Fibroblast of the aortic adventitia (primary cell): ENCODE results near the gene WSCD2. TPM values are rescaled to one million over a fixed set of nuclear protein-coding genes. Genes with fewer than 3 reads are reported as not detected.

Source experiments
- DNase-seq: peaks from one replicate; pipeline ENCODE4 v3.0.0-alpha.2; 2010; ENCODE audit warnings: low read depth
- H3K4me3 ChIP-seq: 2 replicates; pipeline ENCODE4 v1.5.1; 2011; ENCODE audit warnings: low read depth, mild to moderate bottlenecking, control low read depth, low read length, moderate library complexity
- CTCF ChIP-seq: IDR thresholded peaks from 2 replicates; pipeline ENCODE4 v1.5.1; 2011; ENCODE audit warnings: mild to moderate bottlenecking, low read length, control low read depth, inconsistent platforms; ENCODE audit not compliant: insufficient read depth
- total RNA-seq: library from RNA; depleted of rRNA; stranded (reverse); fragments of >200 nt; gene quantifications from 2 replicates; pipeline ENCODE4 v1.2.3, GENCODE V29; 2012; ENCODE audit warnings: low replicate concordance

The WSCD2 gene
- total RNA-seq, 1 donor: not detected

- no peak for DNase-seq
- no peak for TF ChIP-seq CTCF
- no peak overlapping the region for H3K4me3 ChIP-seq
Observed at GRCh38 chr12:108228746-108229145, 99.7 kb downstream of the WSCD2 start.

GRCh38 chr12:108231109-108231905 is 102.2 kb downstream of the WSCD2 start:
- H3K4me3 ChIP-seq: no peak overlapping the region
- TF ChIP-seq CTCF: no peak
- DNase-seq: no peak

- no peak for TF ChIP-seq CTCF
- H3K4me3 ChIP-seq: no peak overlapping the region
- DNase-seq: no peak
Observed at GRCh38 chr12:108231909-108232434, 102.9 kb downstream of the WSCD2 start.

- H3K4me3 ChIP-seq: no peak overlapping the region
- no peak for TF ChIP-seq CTCF
- no peak for DNase-seq
Observed at GRCh38 chr12:108232565-108232964, 103.5 kb downstream of the WSCD2 start.

- no peak for TF ChIP-seq CTCF
- H3K4me3 ChIP-seq: no peak overlapping the region
- DNase-seq: no peak
Observed at GRCh38 chr12:108234158-108234557, 105.1 kb downstream of the WSCD2 start.

- H3K4me3 ChIP-seq: no peak overlapping the region
- DNase-seq: no peak
- no peak for TF ChIP-seq CTCF
Observed at GRCh38 chr12:108235197-108235984, 106.3 kb downstream of the WSCD2 start.
